Peyer's patch (tissue), 4 donors: ENCODE results near the gene PDZD2. TPM values are rescaled to one million over a fixed set of nuclear protein-coding genes. Genes with fewer than 3 reads are reported as not detected.
"Not testable (repeated sequence)": the region's sequence is repeated elsewhere in the genome, so short reads cannot be mapped to it uniquely, and the experiment has no call there.

Experiments used
- DNase-seq, 3 donors: peaks; one replicate each; pipeline ENCODE4 v3.0.0-alpha.2; 2017 to 2019
- H3K27ac ChIP-seq, 4 donors: fragments of 200-600 bp; sonication (generic); one replicate each; pipeline ENCODE4 v1.5.1; 2016 to 2019
- H3K27me3 ChIP-seq, 2 donors: fragments of 200-600 bp; sonication (generic); one replicate each; pipeline ENCODE4 v1.5.1; 2019
- H3K36me3 ChIP-seq, 3 donors: fragments of 200-600 bp; sonication (generic); one replicate each; pipeline ENCODE4 v1.5.1; 2016 to 2019
- H3K4me1 ChIP-seq, 4 donors: fragments of 200-600 bp; sonication (generic); one replicate each; pipeline ENCODE4 v1.5.1; 2016 to 2019
- H3K4me3 ChIP-seq, 4 donors: fragments of 200-600 bp; sonication (generic); 1 replicate in 3 of 4; 2 replicates in 1 of 4; pipeline ENCODE4 v1.5.1; 2016 to 2019; ENCODE audit warnings: mild to moderate bottlenecking in 1 of 4
- H3K9me3 ChIP-seq, 4 donors: fragments of 200-600 bp; sonication (generic); one replicate each; pipeline ENCODE4 v1.5.1; 2016 to 2019; ENCODE audit warnings: mild to moderate bottlenecking in 1 of 4
- POLR2A ChIP-seq, 2 donors: fragments of 450-650 bp; IDR thresholded peaks; one replicate each; pipeline ENCODE4 v1.5.1; 2017; ENCODE audit warnings: antibody characterized with exemption in 2 of 2, mild to moderate bottlenecking in 2 of 2, moderate library complexity in 2 of 2
- total RNA-seq, 4 donors: library from RNA; depleted of rRNA; stranded (reverse); fragments of >200 nt; gene quantifications; one replicate each; pipeline ENCODE4 v1.1.0, GENCODE V29; 2016
- TF ChIP-seq, protein P1 (sequence below), 6 experiments: fragments of 450-650 bp in 4 of 6; fragments of 200-600 bp in 2 of 6; sonication (generic) in 1 of 6; IDR thresholded peaks; one replicate each; pipeline ENCODE4 v1.5.1; 2017 to 2019; ENCODE audit warnings: antibody characterized with exemption in 6 of 6, mild to moderate bottlenecking in 3 of 6, moderate library complexity in 1 of 6

Gene PDZD2
- total RNA-seq, 4 donors from 2014 or later: 0.53 to 7.4 (median 3.0) TPM

DNA sequence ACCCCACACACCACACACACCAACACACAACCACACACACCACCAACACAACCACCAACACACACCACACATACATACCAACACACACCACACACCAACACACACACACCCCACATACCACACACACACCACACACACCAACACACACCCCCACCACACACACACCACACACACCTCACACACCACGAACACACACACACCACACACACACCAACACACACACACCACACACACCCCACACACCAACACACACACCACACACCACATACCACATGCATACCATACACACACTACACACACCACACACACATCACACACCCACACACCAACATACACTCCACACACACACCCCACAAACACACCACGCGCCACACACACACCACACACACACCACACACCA, 363.8 kb downstream of the PDZD2 start:
- H3K4me3 ChIP-seq: no peak overlapping the region
- no peak for DNase-seq
- H3K27me3 ChIP-seq: no peaks in the 10 kb centered on the region
- H3K36me3 ChIP-seq: no peaks in the 10 kb centered on the region
- no peak overlapping the region for H3K27ac ChIP-seq
- no peaks in the 10 kb centered on the region for H3K9me3 ChIP-seq
- H3K4me1 ChIP-seq: no peaks in the 10 kb centered on the region
- TF ChIP-seq, protein P1, sequence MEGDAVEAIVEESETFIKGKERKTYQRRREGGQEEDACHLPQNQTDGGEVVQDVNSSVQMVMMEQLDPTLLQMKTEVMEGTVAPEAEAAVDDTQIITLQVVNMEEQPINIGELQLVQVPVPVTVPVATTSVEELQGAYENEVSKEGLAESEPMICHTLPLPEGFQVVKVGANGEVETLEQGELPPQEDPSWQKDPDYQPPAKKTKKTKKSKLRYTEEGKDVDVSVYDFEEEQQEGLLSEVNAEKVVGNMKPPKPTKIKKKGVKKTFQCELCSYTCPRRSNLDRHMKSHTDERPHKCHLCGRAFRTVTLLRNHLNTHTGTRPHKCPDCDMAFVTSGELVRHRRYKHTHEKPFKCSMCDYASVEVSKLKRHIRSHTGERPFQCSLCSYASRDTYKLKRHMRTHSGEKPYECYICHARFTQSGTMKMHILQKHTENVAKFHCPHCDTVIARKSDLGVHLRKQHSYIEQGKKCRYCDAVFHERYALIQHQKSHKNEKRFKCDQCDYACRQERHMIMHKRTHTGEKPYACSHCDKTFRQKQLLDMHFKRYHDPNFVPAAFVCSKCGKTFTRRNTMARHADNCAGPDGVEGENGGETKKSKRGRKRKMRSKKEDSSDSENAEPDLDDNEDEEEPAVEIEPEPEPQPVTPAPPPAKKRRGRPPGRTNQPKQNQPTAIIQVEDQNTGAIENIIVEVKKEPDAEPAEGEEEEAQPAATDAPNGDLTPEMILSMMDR (IDR thresholded peaks at IDR 0.05): no peak
- TF ChIP-seq POLR2A (IDR thresholded peaks at IDR 0.05): no peak

DNA sequence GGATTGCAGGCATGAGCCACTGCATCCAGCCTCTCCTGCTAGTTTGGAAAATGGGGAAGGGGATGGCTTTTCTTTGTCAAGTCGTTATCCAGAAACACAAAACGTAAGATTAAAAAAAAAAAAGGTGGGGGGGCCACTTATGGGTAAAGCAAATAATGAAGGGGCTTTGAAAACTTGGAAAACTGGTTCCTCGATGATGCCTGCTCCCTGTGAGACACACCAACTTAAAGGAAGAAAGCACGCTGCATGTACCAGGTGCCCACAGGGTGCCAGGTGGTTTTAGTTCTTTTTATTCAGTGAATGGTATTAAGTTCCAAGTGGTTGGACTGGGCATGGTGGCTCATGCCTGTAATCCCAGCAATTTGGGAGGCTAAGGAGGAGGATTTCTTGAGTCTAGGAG, 365.1 kb downstream of the PDZD2 start:
- no peaks in the 10 kb centered on the region for H3K27me3 ChIP-seq
- TF ChIP-seq, protein P1 (IDR thresholded peaks at IDR 0.05): no peak
- no peak for TF ChIP-seq POLR2A (IDR thresholded peaks at IDR 0.05)
- no peaks in the 10 kb centered on the region for H3K9me3 ChIP-seq
- DNase-seq: no peak
- H3K36me3 ChIP-seq: no peaks in the 10 kb centered on the region
- no peak overlapping the region for H3K27ac ChIP-seq
- no peak overlapping the region for H3K4me3 ChIP-seq
- no peaks in the 10 kb centered on the region for H3K4me1 ChIP-seq

DNA sequence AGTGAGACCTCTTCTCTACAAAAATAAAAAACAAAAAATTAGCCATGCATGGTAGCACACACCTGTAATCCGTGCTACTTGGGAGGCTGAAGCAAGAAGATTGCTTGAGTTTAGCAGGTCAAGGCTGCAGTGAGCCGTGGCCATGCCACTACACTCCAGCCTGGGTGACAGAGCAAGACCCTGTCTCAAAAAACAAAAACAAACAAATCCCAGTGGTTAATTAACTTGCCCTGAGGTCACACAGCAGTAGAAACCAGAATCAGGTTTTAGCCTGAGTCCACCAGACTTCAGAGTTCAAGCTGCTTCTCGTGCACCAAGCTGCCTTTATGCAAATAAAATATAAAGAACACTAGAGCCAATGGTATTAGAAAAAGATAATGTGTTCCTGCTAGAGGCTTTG, 365.5 kb downstream of the PDZD2 start:
- Histone ChIP-seq H3K27ac (no peak overlapping the region), H3K36me3 (no peaks in the 10 kb centered on the region), H3K4me3 (no peak overlapping the region), H3K4me1 (no peaks in the 10 kb centered on the region), H3K9me3 (no peaks in the 10 kb centered on the region), H3K27me3 (no peaks in the 10 kb centered on the region)
- no peak for TF ChIP-seq POLR2A (IDR thresholded peaks at IDR 0.05)
- TF ChIP-seq, protein P1 (IDR thresholded peaks at IDR 0.05): no peak
- no peak for DNase-seq

DNA sequence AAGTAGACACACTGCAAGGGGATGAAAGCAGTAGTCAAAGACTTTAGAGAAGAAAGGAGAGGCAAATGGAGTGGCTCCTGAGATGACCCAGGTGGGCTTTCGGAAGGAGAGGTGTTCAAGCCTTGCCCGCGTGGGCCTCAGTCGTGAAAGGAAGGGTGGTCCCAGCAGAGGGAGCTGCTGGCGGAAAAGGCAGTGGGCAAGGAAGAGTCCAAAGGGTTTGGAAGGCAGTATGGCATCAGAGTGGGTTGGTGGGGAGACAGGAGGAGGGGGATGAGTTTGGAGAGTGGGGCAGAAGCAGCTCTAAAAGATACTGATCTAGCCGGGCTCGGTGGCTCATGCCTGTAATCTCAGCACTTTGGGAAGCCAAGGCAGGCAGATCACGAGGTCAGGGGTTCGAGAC, 369.8 kb downstream of the PDZD2 start:
- DNase-seq: no peak

DNA sequence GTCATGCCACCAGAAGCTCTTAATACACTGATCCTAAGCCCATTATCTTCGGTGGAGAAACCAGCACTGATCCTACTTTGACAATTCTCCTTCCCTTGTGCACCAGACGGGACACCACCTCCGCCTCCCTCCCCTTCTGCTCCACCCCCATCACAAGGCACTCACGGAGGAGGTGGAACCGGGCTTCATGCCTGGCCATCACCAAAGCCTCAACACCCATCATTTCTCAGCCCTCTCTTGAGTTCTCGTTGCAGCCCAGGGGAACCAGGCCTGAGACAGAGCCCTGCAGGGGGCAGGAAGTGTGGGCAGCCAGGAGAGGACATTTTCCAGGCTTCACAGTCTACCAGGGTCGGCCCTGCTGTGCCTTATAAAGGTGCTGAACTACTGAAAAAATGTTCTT, 374.7 kb downstream of the PDZD2 start:
- DNase-seq: no peak
- no peaks in the 10 kb centered on the region for H3K36me3 ChIP-seq
- no peaks in the 10 kb centered on the region for H3K4me1 ChIP-seq
- H3K4me3 ChIP-seq: no peak overlapping the region
- TF ChIP-seq, protein P1 (IDR thresholded peaks at IDR 0.05): no peak
- TF ChIP-seq POLR2A (IDR thresholded peaks at IDR 0.05): no peak
- H3K27ac ChIP-seq: no peak overlapping the region
- no peaks in the 10 kb centered on the region for H3K27me3 ChIP-seq
- no peaks in the 10 kb centered on the region for H3K9me3 ChIP-seq

More for the DNA sequence above, 369.8 kb downstream of the PDZD2 start:
- Histone ChIP-seq H3K9me3 (no peaks in the 10 kb centered on the region), H3K4me1 (no peaks in the 10 kb centered on the region), H3K4me3 (no peak overlapping the region), H3K27me3 (no peaks in the 10 kb centered on the region), H3K27ac (no peak overlapping the region), H3K36me3 (no peaks in the 10 kb centered on the region)
- TF ChIP-seq POLR2A (IDR thresholded peaks at IDR 0.05): no peak
- TF ChIP-seq, protein P1 (IDR thresholded peaks at IDR 0.05): no peak

DNA sequence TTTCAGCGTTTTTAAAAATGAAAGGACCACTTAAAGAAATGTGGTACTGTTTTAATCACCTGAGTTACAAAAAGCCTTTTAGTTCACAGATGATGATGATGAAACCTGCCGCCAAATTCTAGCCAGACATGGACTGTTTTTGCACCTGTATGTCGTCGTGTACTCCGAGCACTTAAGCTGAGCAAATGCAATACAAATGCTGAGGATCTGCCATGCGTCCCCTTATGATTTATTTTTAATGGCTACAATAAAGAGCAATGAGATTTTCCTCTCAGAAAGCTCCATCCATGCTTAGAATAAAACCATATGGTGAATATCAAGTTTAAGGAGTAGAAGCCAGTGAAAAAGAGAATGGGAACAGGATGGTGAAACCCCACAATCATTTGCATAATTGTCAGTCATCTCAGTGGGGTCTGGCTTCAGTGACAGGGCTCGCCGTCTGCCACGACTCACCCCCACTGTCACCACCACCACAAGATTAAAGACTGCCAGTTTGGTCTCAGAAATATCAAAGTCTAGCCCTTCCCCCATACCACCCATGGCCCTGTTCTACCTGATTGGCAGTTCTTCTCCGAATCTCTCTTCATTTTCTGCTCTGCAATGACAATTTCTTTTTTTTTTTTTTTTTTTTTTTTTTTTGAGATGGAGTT, 375.3 kb downstream of the PDZD2 start:
- Histone ChIP-seq H3K27me3 (no peaks in the 10 kb centered on the region), H3K4me3 (no peak overlapping the region), H3K9me3 (no peaks in the 10 kb centered on the region), H3K4me1 (no peaks in the 10 kb centered on the region), H3K27ac (no peak overlapping the region), H3K36me3 (no peaks in the 10 kb centered on the region)
- no peak for DNase-seq
- TF ChIP-seq, protein P1 (IDR thresholded peaks at IDR 0.05): no peak
- no peak for TF ChIP-seq POLR2A (IDR thresholded peaks at IDR 0.05)

DNA sequence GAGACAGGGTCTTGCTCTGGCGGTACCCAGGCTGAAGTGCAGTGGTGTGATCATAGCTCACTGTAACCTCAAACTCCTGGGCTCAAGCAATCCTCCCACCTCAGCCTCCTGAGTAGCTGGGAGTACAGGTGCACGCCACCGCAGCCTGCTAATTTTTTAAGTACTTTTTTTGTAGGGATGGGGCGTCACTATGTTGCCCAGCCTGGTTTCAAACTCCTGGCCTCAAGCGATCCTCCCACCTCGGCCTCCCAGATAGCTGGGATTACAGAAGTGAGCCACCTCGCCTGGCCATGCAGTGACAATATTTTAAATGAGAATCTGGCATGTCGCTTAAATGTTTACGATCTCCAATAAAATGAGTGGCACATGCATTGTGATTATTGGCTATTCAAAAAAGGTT, 376.3 kb downstream of the PDZD2 start:
- not testable (repeated sequence) for H3K27ac ChIP-seq, DNase-seq

More for the DNA sequence above, 376.3 kb downstream of the PDZD2 start:
- H3K27me3 ChIP-seq, H3K4me1 ChIP-seq, H3K4me3 ChIP-seq, H3K9me3 ChIP-seq, H3K36me3 ChIP-seq: not testable (repeated sequence)
